Fibroblast of pulmonary artery (primary cell): ENCODE results near the gene NT5E.

Experiments used
- DNase-seq: peaks from one replicate; pipeline ENCODE4 v3.0.0-alpha.2; 2010; ENCODE audit warnings: low read depth
- H3K4me3 ChIP-seq: replicated peaks from 2 replicates; pipeline ENCODE4 v1.5.1; 2011; ENCODE audit warnings: low read depth, mild to moderate bottlenecking, control low read depth, low read length, moderate library complexity
- TF ChIP-seq, protein P1 (sequence below): IDR thresholded peaks from 2 replicates; pipeline ENCODE4 v1.5.1; 2011; ENCODE audit warnings: mild to moderate bottlenecking, control low read depth, low read length, inconsistent platforms; ENCODE audit errors: missing control alignments

NT5E gene

DNA sequence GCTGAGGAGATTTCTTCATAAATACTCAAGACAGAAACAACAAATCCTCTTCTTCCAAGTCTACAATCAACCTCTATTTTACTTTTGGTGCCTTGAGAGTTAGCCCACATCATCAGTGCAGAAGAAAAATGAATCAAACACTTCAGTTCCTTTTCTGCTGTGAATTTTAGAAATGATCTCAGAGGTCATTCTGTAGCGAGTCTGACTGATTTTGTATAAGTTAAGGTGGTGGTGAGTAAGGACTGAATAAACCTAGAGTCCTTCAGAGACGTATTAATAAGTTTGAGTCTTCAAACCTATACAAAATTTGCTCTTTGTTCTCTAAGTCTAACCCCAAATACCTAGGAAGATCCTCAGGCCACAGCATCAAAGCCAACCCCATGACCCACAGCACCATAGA, 33.1 kb upstream of the NT5E start:
- TF ChIP-seq, protein P1, sequence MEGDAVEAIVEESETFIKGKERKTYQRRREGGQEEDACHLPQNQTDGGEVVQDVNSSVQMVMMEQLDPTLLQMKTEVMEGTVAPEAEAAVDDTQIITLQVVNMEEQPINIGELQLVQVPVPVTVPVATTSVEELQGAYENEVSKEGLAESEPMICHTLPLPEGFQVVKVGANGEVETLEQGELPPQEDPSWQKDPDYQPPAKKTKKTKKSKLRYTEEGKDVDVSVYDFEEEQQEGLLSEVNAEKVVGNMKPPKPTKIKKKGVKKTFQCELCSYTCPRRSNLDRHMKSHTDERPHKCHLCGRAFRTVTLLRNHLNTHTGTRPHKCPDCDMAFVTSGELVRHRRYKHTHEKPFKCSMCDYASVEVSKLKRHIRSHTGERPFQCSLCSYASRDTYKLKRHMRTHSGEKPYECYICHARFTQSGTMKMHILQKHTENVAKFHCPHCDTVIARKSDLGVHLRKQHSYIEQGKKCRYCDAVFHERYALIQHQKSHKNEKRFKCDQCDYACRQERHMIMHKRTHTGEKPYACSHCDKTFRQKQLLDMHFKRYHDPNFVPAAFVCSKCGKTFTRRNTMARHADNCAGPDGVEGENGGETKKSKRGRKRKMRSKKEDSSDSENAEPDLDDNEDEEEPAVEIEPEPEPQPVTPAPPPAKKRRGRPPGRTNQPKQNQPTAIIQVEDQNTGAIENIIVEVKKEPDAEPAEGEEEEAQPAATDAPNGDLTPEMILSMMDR, result no peak
- no peak overlapping the region for H3K4me3 ChIP-seq
- no peak for DNase-seq

DNA sequence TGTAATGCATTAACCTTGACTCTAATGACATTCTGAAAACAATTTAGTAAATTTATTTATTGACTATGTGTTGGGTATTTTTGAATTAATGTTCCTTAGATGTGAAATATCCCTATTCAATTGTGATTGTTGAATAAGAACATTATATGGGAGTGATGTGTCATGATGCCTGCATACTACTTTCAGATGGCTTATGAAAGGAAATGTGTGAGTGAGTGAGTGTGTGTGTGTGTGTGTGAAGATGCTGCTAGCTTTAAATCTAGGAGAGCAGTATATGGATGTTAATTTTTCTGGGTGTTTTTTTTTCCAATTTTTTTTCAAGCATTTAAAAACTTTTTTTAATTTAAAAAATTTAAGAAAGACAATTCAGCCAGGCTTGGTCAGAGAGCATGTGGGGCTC, 32.5 kb upstream of the NT5E start:
- TF ChIP-seq, protein P1, result no peak
- no peak for DNase-seq
- no peak overlapping the region for H3K4me3 ChIP-seq

DNA sequence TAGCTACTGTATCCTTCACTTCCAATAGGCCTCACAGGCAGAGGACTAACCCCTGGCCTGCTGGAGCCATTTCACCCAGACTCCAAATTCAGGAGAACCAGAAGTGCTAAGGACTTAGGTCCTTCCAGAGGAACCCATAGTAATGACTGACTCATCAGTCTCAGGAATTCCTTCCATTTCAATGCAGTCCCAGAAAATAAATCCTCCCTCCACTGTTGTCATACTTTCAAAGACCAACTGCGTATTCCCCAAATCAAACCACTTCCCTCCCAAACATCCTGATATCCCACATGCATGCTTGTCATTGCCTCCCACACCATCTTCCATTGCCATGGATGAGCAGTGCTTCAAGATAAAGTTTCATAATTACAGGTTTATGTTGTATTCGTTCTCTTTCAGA, 31.8 kb upstream of the NT5E start:
- DNase-seq, result peak; percentile 72
- H3K4me3 ChIP-seq, result no peak overlapping the region
- TF ChIP-seq, protein P1, result no peak

DNA sequence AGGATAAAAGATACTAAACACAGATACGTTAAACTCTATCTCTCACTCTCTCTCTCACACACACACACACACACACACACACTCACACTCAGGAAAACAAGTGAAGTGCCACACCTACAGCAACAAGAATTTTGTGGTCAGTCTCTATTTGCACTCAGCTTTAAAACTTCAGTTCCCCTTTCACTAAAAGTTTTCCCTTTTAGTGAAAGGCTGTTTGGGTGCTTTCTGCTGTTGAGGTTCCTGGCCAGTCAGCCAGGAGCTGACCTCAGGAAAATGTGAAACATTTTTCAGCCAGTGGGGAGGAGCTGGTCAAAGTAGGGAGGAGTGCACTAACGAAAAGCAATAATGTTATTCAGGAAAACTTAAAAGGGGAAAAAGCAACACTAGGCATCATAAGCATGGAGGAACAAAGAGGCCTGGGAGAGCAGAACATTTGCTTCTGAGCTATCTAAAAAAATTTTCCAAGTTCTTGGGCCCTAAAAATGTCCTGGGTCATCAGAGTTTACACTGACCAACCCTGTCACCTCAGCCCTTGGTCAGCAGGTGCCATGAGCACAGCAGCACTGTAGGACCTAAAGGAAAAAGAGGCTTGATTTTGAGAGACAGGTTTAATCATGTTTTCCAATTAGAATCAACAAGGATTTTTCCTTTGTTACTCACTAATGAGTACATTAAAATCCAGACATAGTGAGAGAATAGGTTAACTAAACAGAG, 30.7 kb upstream of the NT5E start:
- no peak for DNase-seq
- no peak overlapping the region for H3K4me3 ChIP-seq
- TF ChIP-seq, protein P1, result no peak

DNA sequence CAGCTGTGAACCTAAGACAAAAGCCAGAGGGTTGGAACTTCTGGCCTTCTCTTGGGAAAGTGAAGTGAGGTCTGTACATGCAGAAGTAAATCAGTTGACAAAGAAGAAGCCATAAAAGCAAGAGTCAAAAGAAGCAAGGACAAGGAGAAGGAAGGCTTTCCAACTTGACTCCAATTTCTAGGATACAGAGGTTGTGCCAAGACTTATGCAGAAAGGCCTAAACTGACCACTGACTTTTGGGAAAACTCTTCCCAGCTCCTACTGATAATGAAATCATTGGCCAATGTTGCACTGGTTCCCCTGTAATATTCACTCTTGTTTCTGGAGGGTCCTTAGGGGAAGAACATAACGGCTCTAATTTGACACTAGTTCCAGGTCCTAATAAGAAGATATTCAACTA, 29.3 kb upstream of the NT5E start:
- TF ChIP-seq, protein P1, result no peak
- H3K4me3 ChIP-seq, result no peak overlapping the region
- DNase-seq, result no peak

DNA sequence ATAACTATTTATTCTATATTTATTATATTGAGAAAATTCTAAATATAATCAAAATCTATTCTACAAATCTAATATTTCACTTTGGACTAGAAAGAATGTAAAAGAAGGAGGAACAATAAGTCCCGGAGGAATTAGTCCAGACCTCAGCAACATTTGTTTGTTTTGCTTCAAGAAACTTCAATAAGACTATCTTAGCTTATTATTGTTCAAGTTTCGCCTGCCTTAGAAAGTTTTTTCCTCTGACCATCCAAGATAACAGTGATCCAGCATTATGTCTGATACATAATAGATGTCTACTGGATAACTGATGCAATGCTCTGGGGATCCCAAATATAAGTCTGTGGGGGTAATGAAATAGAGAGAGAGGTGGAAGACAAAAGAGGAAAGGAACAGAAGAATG, 28.7 kb upstream of the NT5E start:
- TF ChIP-seq, protein P1, result no peak
- H3K4me3 ChIP-seq, result no peak overlapping the region
- DNase-seq, result no peak

DNA sequence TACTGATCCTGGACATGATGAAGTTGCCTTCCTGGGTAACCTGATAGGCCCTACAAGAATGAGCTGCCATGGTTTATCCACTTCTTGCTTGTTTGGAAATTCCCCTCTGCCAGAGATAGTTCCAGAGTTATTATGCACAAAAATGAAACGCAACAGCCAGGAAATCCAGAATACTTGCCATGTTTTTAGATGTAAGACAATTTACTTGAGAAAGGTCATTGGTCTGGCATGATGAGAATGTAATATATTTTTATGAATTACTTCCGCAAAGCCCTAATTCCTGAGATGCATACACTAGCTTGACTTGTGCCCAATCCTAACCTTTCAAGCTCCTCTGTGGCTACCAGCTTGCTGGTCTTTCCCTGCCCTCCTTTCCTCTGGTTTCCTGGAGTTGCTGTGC, 27.9 kb upstream of the NT5E start:
- TF ChIP-seq, protein P1, result no peak
- H3K4me3 ChIP-seq, result no peak overlapping the region
- no peak for DNase-seq
